ENCODE data around the gene CLDN22. TPM values are rescaled to one million over a fixed set of nuclear protein-coding genes. Genes with fewer than 3 reads are reported as not detected.

Gene CLDN22
- total RNA-seq, 1 donor from 2014 or later: not detected

- H3K36me3 Mint-ChIP-seq (ENCODE audit: unreplicated experiment): no peaks in the 10 kb centered on the region
- H3K27me3 Mint-ChIP-seq (ENCODE audit: unreplicated experiment): peaks cover 6% of the 10 kb centered on the region
- H3K4me3 Mint-ChIP-seq (ENCODE audit: unreplicated experiment): no peak overlapping the region
- no peak overlapping the region for H3K27ac Mint-ChIP-seq (ENCODE audit: unreplicated experiment)
- H3K4me1 Mint-ChIP-seq (ENCODE audit: low read depth, unreplicated experiment): peaks cover 6% of the 10 kb centered on the region
- H3K9me3 Mint-ChIP-seq (ENCODE audit: unreplicated experiment): peaks cover 4% of the 10 kb centered on the region
- no peak for TF ChIP-seq CTCF (IDR thresholded peaks at IDR 0.05; ENCODE audit: partially characterized antibody, unreplicated experiment)
- no peak for DNase-seq
Measured at GRCh38 chr4:183348136-183348535, 28.1 kb upstream of the CLDN22 start.

GRCh38 chr4:183347566-183347965 is 27.5 kb upstream of the CLDN22 start:
- Mint-ChIP-seq H3K36me3 (ENCODE audit: unreplicated experiment) (no peaks in the 10 kb centered on the region), H3K9me3 (ENCODE audit: unreplicated experiment) (peaks cover 4% of the 10 kb centered on the region), H3K27me3 (ENCODE audit: unreplicated experiment) (peaks cover 6% of the 10 kb centered on the region), H3K4me1 (ENCODE audit: low read depth, unreplicated experiment) (peaks cover 6% of the 10 kb centered on the region), H3K4me3 (ENCODE audit: unreplicated experiment) (no peak overlapping the region), H3K27ac (ENCODE audit: unreplicated experiment) (no peak overlapping the region)
- no peak for TF ChIP-seq CTCF (IDR thresholded peaks at IDR 0.05; ENCODE audit: partially characterized antibody, unreplicated experiment)
- DNase-seq: no peak

- Mint-ChIP-seq H3K27me3 (ENCODE audit: unreplicated experiment) (peaks cover 7% of the 10 kb centered on the region), H3K9me3 (ENCODE audit: unreplicated experiment) (peaks cover 4% of the 10 kb centered on the region), H3K36me3 (ENCODE audit: unreplicated experiment) (no peaks in the 10 kb centered on the region), H3K27ac (ENCODE audit: unreplicated experiment) (no peak overlapping the region), H3K4me3 (ENCODE audit: unreplicated experiment) (no peak overlapping the region), H3K4me1 (ENCODE audit: low read depth, unreplicated experiment) (peaks cover 6% of the 10 kb centered on the region)
- DNase-seq: no peak
- no peak for TF ChIP-seq CTCF (IDR thresholded peaks at IDR 0.05; ENCODE audit: partially characterized antibody, unreplicated experiment)
Measured at GRCh38 chr4:183347146-183347545, 27.1 kb upstream of the CLDN22 start.

- peak; percentile 35 for DNase-seq
- no peak overlapping the region for H3K4me3 Mint-ChIP-seq (ENCODE audit: unreplicated experiment)
- peaks cover 1% of the 10 kb centered on the region for H3K9me3 Mint-ChIP-seq (ENCODE audit: unreplicated experiment)
- TF ChIP-seq CTCF (IDR thresholded peaks at IDR 0.05; ENCODE audit: partially characterized antibody, unreplicated experiment): no peak
- H3K4me1 Mint-ChIP-seq (ENCODE audit: low read depth, unreplicated experiment): peaks cover 6% of the 10 kb centered on the region
- no peaks in the 10 kb centered on the region for H3K36me3 Mint-ChIP-seq (ENCODE audit: unreplicated experiment)
- peak overlapping the region; percentile 49 for H3K27ac Mint-ChIP-seq (ENCODE audit: unreplicated experiment)
- H3K27me3 Mint-ChIP-seq (ENCODE audit: unreplicated experiment): peaks cover 6% of the 10 kb centered on the region
Measured at GRCh38 chr4:183345261-183345660, 25.2 kb upstream of the CLDN22 start.

- no peaks in the 10 kb centered on the region for H3K9me3 Mint-ChIP-seq (ENCODE audit: unreplicated experiment)
- no peak for TF ChIP-seq CTCF (IDR thresholded peaks at IDR 0.05; ENCODE audit: partially characterized antibody, unreplicated experiment)
- DNase-seq: no peak
- H3K27me3 Mint-ChIP-seq (ENCODE audit: unreplicated experiment): peaks cover 5% of the 10 kb centered on the region
- peaks cover 6% of the 10 kb centered on the region for H3K4me1 Mint-ChIP-seq (ENCODE audit: low read depth, unreplicated experiment)
- H3K27ac Mint-ChIP-seq (ENCODE audit: unreplicated experiment): peak overlapping the region; percentile 49
- H3K4me3 Mint-ChIP-seq (ENCODE audit: unreplicated experiment): no peak overlapping the region
- H3K36me3 Mint-ChIP-seq (ENCODE audit: unreplicated experiment): no peaks in the 10 kb centered on the region
Measured at GRCh38 chr4:183344523-183345255, 24.6 kb upstream of the CLDN22 start.

All from glutamatergic neuron (in vitro differentiated cells).